Mononuclear cell (primary cell): ENCODE measurements around the gene SHISA7. TPM values are rescaled to one million over a fixed set of nuclear protein-coding genes. Genes with fewer than 3 reads are reported as not detected.

Experiments used
- H3K27me3 ChIP-seq: 2 replicates; pipeline ENCODE4 v1.6.0; 2011; ENCODE audit warnings: low read length, control low read depth; ENCODE audit not compliant: insufficient read depth
- H3K4me1 ChIP-seq: 2 replicates; pipeline ENCODE4 v1.5.1; 2011; ENCODE audit warnings: mild to moderate bottlenecking, low read length, control low read depth; ENCODE audit not compliant: insufficient read depth
- H3K4me3 ChIP-seq: 2 replicates; pipeline ENCODE4 v1.5.1; 2011; ENCODE audit warnings: mild to moderate bottlenecking, low read length, moderate library complexity
- H3K9me3 ChIP-seq: 2 replicates; pipeline ENCODE4 v1.5.1; 2011; ENCODE audit warnings: low read depth, mild to moderate bottlenecking, control low read depth, low read length
- total RNA-seq: library from RNA; depleted of rRNA; stranded (reverse); fragments of >200 nt; gene quantifications from one replicate; pipeline ENCODE4 v1.2.3, GENCODE V29; 2012

Gene SHISA7
- not detected for total RNA-seq

DNA sequence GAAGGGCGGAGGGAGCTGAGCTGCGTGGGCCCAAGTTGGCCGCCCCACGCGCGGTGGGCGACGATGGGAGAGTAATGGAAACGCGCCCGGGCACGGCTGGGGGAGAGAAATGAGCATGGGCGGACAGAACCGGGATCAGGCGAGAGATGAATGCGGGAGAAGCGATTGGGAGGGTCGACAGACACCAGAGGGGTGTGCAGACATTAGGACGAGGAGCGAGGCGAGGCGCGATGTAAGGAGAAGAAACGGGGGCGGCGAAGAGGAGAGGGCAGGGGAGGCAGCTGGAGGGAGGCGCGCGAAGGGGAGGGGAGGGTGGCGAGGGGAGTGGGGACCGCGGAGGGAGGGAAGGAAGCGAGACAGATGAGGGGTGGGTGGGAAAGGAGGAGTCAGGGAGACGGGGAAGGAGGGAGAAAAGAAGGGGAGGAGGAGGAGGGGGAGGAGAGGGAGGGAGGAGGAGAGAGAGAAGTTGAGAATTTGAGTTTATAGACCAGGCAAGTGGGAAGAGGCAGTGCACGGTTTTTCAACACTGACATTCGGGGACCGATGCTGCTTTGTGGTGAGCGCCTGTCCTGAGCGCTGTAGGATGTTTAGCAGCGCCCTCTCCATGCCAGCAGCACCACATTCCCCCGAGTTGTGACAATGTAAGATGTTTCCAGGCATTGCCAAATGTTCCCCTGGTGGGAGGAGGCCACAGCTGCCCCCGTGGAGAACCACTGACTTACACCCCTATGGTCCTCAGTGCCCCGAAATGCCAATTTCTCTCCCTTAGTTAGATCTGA lies at the start of gene SHISA7:
Gene SHISA7 (minus strand): TSS at position 256 of the 779 bp plus-strand sequence. CDS start 437 bp downstream, outside the sequence.
- peaks cover 20% of the 10 kb centered on the region for H3K4me1 ChIP-seq
- peaks cover 54% of the 10 kb centered on the region for H3K27me3 ChIP-seq
- H3K9me3 ChIP-seq: no peaks in the 10 kb centered on the region
- H3K4me3 ChIP-seq: no peak within 1 kb of the TSS

DNA sequence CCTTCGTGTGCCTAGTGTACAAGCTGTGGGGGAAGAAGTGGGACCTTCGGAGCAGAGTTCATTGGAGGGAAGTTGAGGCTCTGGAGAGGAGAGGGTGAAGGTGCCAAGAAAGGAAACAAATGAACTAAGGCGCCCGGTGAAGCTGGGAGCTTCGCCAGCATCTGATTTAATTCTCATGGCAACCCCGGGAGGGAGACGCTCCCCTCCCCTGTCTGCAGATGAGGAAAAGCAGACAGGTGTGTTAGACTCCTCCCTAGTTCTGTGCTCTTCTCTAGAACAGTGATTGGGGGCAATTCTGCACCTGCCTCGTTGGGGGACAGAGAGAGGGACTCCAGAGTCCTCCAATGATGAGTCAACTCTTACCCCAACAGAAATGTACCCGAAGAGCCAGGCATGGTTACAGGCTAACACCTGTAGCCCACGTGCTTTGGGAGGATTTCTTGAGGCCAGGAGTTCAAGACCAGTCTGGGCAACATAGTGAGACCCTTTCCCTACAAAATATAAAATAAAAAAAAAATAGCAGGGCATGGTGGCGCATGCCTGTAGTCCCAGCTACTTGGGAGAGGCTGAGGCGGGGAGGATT lies 49.4 kb upstream of the SHISA7 start:
- Histone ChIP-seq H3K27me3 (no peaks in the 10 kb centered on the region), H3K9me3 (no peaks in the 10 kb centered on the region), H3K4me1 (no peaks in the 10 kb centered on the region), H3K4me3 (no peak overlapping the region)

DNA sequence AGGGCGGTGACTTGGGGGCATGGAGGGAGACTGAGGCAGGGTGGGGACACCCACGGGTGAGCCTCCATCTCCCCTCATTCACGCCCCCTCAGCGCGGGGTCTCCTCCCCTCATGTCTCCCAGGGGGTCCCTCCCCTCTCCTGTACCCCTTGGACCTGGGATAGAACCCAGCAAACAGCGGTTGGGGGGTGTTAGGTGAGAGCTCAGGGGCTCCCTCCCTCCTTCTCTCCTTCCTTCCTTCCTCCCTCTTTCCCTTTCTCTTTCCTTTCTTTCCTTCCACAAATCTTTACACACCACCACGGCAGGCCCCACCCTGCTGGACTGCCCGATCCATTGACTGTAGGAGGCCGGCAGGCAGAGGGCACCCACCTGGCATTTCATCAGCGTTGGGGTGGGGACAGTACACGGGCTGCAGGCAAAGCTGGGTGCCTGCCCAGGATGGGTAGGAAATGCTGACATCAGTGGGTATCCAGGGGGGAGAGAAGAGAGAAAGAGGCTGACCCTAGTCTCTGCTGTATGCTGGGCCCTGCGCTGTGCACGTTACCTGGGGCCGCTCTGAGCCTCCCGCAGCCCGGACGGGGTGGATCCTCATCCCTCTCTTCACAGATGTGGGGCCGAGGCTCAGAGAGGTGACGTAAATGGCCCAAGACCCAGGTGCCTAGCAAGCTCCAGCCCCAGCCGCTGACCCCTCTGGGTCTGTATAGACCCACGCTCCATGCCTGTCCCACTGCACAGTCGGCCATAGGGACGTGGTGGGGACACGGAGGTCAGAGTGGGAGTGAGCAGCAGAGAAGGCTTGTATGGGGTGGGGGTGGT lies 48.7 kb upstream of the SHISA7 start:
- no peaks in the 10 kb centered on the region for H3K9me3 ChIP-seq
- no peaks in the 10 kb centered on the region for H3K27me3 ChIP-seq
- no peak overlapping the region for H3K4me3 ChIP-seq
- no peaks in the 10 kb centered on the region for H3K4me1 ChIP-seq

DNA sequence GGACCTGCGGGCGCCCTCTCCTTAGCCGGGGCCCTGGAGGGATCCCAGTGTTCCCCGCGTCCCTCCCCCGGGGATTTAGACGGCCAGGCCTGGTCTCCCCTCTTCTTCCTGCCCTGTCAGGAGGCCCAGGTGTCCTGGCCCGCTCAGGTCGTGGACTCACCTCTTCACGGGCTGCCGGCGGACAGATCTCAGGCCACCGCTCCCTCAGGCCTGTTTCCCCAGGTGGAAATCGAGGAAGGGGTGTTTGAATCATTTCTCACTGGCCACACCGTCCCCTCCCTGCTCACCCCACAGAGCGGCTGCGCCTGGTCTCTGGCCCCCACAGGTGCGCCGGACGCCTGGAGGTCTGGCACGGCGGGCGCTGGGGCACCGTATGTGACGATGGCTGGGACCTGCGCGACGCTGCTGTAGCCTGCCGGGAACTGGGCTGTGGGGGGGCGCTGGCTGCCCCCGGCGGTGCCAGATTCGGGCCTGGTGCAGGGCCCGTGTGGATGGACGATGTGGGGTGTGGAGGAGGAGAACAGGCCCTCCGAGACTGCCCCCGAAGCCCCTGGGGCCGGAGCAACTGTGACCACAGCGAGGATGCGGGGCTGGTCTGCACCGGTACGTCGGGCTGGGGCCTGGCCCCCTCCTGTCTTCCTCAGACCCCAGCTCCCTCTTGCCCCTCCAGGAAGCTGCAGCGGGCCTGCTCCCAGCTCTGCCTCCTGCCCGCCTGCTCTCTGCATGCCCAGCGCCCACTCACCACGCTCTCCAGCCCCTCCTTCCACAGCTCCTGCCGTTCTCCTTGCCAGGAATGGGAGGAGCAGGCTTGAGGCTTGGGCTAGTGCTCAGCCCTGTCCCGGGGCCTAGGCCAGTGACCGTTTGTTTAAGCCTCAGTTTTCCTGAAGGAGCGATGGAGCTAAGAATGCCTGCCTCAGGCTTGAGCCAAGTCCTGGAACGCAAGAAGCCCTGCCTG lies 47.7 kb upstream of the SHISA7 start:
- no peaks in the 10 kb centered on the region for H3K27me3 ChIP-seq
- no peaks in the 10 kb centered on the region for H3K9me3 ChIP-seq
- H3K4me3 ChIP-seq: no peak overlapping the region
- H3K4me1 ChIP-seq: no peaks in the 10 kb centered on the region

DNA sequence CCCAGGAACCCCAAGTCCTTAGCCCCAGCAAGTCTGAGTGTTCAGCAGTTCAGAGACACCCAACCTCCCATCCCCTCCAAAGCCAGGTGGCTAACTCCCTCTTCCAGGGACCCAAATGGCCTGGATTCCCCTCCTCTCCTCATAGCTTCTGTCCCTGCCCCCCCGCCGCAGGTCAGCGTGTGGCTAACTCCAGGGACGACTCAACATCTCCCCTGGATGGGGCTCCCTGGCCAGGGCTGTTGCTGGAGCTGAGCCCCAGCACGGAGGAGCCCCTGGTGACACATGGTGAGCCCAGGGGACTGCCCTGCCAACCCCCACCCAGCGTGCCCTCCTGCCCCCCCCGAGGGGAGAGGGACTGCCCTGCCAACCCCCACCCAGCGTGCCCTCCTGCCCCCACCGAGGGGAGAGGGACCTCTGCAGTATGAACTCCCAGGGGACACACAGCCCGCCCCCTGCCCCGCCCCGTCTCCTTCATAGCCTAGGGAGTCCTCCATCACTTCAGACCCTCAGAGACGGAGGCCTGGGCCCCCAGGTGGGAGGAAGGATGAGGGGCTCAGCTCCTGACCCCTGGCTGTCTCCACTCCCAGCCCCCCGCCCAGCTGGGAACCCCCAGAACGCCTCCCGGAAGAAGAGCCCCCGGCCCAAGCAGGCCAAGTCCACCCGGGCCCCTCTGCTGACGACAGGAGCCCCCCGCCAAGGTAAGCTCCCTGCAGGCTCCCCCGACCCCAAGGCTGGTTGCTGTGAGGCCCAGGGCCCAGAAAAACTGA lies 46.8 kb upstream of the SHISA7 start:
- peaks cover 2% of the 10 kb centered on the region for H3K4me1 ChIP-seq
- no peaks in the 10 kb centered on the region for H3K27me3 ChIP-seq
- H3K4me3 ChIP-seq: no peak overlapping the region
- H3K9me3 ChIP-seq: no peaks in the 10 kb centered on the region

DNA sequence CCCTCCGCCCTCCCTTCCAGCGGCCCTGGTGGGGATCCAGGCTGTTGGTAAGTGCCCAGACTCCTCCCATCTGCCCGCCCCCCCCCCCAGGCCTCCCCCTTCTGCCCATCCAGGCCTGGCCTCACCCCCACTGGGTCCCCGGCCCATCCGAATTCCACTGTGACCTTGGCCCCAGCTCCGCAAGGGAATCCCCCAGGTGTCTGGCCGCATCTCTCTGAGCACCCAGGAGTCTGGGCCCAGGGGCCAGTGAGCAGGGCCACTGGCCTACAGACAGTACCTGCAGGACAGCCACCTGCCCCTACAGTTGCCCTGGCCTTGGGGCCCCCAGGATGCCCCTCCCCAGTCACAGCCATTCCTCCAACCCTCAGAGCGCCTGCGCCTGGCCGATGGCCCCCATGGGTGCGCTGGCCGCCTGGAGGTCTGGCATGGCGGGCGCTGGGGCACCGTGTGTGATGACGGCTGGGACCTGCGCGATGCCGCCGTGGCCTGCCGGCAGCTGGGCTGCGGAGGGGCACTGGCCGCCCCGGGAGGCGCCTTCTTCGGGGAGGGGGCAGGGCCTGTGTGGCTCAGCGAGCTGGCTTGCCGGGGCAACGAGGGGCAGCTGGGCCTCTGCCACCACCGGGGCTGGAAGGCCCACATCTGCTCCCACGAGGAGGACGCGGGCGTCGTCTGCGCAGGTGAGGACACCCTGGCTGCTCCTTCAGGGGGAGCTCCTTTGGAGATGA lies 46.0 kb upstream of the SHISA7 start:
- no peaks in the 10 kb centered on the region for H3K27me3 ChIP-seq
- H3K9me3 ChIP-seq: no peaks in the 10 kb centered on the region
- H3K4me1 ChIP-seq: peaks cover 10% of the 10 kb centered on the region
- H3K4me3 ChIP-seq: no peak overlapping the region

DNA sequence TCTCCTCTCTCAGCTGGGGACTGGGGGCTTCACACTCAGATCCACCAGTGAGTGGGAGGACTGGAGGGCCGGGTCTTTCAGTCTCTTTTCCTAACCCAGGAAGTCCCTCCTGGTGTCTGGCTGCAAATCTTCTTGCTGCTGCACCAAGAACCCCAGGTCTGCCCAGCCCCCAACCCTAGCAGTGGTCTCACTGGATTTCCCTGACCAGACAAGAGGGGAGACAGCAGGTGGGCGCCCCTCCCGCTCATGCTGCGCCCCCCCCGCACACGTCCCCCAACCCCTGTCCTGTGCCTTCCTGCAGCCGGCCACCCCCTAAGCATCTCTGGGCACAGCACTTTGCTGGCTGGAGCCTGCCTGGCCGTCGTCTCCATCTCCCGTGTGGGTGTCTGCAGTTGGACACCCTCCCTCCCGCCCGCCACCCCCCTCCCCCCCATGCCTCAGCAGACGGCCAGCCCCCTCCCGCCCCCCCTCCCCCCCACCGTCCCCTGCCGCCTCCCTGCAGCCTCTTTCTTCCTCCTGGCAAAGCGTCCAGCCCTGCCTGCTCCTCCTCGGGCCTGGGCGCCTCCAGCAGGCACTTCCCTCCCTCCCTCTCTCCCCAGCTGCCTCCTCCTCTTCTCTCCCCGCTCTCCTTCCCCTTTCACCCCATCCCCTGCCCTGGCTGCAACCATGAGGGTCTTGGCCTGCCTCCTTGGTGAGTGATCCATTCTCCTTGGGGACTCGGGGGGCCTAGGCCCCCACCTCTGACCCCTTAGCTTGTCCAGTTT lies 45.0 kb upstream of the SHISA7 start, which contains the start of gene SSC5D:
Gene SSC5D (plus strand): TSS at position 513 of the 764 bp plus-strand sequence. CDS start 154 bp downstream, at position 667.
- no peaks in the 10 kb centered on the region for H3K27me3 ChIP-seq
- peaks cover 12% of the 10 kb centered on the region for H3K4me1 ChIP-seq
- H3K4me3 ChIP-seq: no peak within 1 kb of the TSS
- no peaks in the 10 kb centered on the region for H3K9me3 ChIP-seq

DNA sequence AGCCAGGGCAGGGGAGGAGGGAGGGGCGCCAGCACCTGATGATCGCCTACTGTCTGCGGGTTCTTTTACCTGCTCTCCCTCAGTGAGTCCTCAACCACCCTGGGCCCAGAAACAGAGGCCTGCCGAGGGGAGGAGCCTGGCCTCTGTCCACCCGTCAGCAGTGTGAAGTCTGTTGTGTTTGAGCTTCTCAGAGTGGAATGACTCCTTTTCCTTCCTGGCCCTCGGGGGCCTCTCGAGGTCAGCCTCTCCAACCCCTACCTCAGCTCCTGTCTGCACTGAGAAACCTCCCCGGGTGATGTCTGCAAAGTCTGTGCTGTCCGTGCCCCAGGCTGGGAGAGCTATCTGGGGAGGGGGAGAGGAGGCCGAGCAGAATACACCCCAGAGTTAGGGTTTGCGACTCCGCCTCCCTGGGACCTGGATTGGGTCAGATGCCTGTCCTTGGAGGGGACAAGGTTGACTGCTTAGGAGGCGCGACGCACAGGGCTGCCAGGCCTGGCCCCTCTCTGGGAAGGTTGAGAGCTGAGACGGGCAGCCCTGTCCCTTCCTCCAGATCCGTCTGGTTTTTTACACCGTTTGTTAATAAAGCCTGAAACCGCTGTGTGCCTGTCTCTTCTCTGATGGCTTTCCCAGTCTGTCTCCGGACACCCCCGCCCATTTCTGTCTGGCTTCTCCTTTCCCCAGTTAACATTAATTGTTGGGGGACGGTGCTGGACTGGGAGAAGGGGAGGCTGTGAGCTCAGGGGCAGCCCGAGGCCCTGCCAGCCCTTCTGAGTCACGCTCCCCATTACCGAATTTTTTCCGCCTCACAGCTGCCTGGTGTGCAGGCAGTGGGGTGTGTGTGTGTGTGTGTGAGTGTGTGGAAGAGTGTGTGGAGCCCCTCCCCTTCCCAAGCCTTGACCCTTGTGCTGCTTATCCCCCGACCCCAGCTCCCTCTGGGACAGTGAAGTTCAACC lies 44.1 kb upstream of the SHISA7 start:
- Histone ChIP-seq H3K9me3 (no peaks in the 10 kb centered on the region), H3K4me1 (peaks cover 12% of the 10 kb centered on the region)

DNA sequence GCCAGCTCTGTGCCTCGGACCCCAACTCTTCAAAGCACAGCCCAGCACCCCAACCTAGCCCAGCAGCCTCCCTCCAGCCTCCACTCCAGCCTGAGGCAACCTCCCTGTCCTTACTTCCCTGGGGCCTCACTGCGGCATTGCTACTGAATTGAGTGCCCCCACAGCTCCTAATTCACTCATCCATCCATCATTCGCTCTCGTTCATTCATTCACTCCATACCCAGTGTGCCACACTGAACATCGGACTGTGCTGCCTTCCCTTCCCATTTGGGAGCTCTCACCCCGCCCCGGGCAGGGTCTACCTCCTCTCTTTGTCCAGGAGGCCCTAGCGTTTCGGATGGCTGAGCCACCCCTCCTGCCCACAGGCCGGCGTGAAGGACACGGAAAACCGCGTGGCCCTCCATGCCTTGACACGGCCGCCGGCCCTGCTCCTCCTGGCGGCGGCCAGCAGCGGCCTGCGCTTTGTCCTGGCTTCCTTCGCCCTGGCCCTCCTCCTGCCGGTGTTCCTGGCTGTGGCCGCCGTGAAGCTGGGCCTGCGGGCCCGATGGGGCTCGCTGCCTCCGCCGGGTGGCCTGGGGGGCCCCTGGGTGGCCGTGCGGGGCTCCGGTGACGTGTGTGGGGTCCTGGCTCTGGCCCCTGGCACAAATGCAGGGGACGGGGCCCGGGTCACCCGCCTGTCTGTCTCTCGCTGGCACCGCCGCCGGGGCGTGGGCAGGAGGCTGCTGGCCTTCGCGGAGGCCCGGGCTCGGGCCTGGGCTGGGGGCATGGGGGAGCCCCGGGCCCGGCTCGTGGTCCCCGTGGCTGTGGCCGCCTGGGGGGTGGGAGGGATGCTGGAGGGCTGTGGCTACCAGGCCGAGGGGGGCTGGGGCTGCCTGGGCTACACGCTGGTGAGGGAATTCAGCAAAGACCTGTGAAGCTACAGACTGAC lies 43.2 kb upstream of the SHISA7 start:
- Histone ChIP-seq H3K9me3 (no peaks in the 10 kb centered on the region), H3K4me3 (no peak overlapping the region), H3K4me1 (peaks cover 12% of the 10 kb centered on the region), H3K27me3 (no peaks in the 10 kb centered on the region)

More for the DNA sequence above, 44.1 kb upstream of the SHISA7 start:
- Histone ChIP-seq H3K27me3 (no peaks in the 10 kb centered on the region), H3K4me3 (no peak overlapping the region)

DNA sequence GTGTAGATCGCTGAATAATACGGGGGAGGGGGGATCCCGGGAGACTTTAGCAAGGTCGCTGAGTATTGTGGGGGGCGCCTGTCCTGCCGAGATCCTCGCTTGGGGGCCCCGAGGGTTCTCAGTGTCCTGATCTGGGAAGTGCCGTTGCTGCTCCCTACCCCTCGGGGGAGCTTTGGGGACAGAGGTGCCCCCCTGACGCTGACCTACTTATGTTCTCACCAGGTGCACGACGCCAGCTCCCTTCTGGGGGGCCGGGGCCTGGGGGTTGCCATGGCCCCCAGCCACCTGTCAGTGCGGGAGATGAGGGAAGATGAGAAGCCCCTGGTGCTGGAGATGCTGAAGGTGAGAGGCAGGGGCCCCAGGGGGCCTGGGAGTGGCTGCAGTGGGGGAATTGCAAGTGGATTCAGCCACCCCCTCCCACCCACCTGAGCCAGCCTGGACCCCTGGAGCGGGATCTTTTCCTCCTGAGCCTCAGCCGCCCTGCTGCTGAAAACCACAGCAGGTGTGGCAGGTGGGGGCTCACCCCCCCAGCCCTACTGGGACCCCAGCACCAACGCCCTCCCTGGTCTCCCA lies 42.4 kb upstream of the SHISA7 start:
- no peaks in the 10 kb centered on the region for H3K27me3 ChIP-seq
- H3K9me3 ChIP-seq: no peaks in the 10 kb centered on the region
- peaks cover 12% of the 10 kb centered on the region for H3K4me1 ChIP-seq
- H3K4me3 ChIP-seq: peak overlapping the region; percentile 41
